Measurements from ENCODE around the gene SNHG17. TPM values are rescaled to one million over a fixed set of nuclear protein-coding genes. Genes with fewer than 3 reads are reported as not detected.
"Not testable (repeated sequence)": the region's sequence is repeated elsewhere in the genome, so short reads cannot be mapped to it uniquely, and the experiment has no call there.

Gene SNHG17
- total RNA-seq, 2 donors from 2014 or later = 7.9 to 35.0 TPM

DNA sequence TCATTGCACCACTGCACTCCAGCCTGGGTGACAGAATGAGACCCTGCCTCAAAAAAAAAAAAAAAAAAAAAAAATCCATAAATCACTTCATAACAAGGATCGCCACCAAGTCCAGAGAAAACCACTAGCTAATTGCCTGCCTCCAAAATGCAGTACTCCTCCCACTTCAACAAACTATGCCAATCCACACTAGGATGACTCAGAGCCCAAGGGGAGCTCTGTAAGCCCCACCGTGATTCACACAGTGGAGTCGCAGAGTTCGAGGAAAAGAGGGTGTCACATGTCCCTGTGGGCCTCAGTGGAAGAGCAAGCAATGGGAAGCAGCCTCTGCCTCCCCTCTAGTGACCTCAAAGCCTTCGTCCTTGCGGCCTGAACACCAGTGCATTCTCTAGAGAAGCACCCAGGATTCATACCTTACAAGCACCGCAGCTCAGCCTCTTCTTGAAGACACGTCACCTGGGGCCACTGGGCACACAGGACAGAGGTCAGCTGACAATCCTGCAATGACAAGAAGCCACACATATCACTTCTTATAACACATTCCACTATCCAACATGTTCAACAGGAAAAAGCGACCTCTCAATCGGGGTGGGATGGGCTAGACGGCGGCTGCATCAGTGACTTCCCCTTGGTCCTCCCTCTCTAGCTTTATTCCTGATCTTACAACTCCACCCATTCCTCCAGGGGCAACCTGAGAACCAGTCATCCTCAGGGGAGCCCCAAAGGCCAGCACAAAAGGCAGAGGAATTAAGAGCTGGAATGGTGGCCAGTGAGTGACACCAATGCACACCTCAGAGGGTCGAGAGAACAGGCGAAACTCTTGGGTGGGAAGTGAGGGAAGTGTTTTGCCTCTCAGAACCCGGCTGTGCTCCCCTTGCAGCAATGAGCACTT is 8.9 kb downstream of the SNHG17 start:
- intact Hi-C loops (cut with DNase I) = no loop called here
- DNase-seq = no peak
- ATAC-seq = peak; percentile 35 to 69

DNA sequence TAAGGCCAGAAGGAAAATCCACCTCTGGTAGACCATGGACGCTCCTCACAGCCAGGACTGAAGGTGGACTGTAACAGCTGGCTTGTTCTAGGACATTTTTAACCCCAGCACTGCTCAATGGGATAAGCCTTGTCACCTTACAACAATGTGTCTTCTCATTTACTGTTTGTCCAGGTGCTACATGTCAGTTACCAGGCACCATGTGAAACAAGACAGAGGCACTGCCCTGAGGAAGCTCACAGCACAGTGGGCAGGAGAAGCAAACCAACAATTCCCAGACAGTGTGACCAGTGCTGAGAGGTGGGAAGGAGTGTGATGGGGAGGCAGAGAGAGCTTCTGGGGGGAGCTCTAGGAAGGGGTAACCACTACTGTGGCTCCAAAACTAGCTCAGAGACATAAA is 10.7 kb downstream of the SNHG17 start:
- intact Hi-C loops (cut with DNase I) = no loop called here
- DNase-seq = no peak
- ATAC-seq = no peak

DNA sequence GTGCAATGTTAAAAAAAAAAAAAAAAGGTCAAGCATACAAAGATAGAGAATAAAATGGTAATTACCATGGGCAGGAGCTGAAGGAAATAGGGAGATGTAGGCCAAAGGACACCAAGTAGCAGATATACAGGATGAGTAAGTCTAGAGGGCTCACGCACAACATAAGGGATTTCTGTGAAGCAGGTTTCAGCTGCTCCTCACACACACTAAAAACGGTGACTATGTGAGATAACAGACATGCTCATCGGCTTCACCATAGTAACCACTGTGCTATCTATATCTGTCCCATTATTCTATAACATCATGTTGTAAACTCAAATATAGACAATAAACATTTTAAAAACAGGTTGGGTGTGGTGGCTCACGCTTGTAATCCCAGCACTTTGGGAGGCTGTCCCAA is 11.6 kb downstream of the SNHG17 start:
- ATAC-seq = no peak
- intact Hi-C loops (cut with DNase I) = no loop called here
- DNase-seq = no peak

DNA sequence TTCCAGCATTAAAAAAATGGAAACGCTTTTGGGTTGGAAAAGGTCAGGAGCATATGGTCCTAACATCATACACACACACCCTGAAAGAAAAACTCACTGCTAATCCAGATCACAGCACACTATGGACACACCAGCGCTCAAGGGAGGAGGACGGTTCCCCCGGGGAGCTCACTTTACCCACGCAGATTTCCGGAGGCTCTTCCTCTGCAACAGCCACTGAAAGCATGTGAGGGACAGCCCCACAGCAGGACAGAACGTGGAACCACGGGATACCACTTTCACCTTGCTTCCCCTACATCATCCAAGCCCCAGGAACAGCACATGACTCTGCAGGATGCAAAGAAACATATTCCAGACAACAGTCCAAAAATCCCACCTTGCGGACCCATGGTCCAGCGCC is 13.2 kb downstream of the SNHG17 start:
- ATAC-seq (no peak), DNase-seq (no peak)
- intact Hi-C loops (cut with DNase I) = no loop called here

DNA sequence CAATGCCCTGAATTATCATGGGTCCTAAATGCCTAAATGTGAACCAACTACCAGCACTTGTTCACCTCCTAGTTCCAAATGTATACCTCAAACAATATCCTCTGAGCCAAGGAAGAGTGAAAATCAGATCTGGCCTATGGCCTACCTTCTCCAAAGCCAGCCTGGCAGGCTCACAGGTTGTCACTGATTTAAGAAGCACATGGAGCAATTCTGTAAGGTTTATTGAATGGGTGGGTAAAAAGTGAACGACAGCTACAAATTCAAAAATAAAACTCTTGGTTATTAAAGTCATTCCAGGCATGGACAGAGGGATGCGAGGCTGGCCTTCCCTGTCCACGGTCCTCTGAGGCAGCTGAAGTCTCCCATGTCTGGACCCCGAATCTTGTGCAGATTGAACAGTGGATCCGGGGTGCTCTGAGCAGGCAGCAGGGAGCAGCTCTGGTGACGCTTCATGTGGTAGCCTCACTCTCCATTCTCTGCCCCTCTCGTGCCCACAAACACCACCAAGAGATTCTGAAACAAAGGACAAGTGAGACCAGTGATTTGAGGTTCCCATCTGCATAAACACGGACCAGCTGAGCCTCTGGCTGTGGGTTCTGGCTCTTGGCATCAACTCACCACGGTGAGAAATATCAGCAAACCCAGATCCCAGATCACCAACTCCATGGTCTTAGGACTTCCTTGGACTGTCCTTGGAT is 14.6 kb downstream of the SNHG17 start:
- intact Hi-C loops (cut with DNase I) = no loop called here
- DNase-seq = no peak
- no peak for ATAC-seq

DNA sequence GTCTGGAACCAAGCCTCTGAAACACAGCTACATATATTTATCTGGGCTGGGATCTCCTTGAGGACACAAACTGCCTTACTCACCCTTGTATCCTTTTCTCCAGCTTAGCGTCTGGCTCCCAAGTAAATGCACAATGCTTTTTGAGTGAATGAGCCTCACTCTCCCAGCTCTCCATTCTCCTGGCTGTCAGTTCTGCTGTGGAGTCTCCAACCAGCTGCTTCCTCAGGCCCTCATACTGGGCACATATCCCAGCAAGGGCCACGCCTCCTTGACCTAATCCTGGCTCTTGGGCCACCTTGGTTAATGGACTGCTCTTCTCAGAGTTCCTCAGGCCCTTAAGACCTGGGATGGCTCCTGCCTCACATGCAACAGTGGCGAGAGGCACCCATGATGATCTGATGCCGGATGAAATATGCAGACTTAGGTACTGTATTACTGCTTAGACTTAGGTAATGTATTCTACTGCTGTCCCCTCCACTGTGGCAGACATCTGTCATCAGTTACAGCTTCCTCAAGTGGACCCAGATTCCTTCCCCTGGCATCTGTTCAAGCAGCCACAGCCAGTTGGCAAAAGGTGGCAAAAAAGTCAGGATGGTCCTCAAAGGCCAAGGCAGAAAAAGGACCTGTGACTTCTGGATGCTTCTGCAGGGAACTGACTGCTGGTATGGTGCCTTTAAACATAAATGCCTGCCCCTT is 16.5 kb downstream of the SNHG17 start:
- intact Hi-C loops (cut with DNase I) = no loop called here
- ATAC-seq (peak; percentile 80 to 89), DNase-seq (peak; percentile 54)

DNA sequence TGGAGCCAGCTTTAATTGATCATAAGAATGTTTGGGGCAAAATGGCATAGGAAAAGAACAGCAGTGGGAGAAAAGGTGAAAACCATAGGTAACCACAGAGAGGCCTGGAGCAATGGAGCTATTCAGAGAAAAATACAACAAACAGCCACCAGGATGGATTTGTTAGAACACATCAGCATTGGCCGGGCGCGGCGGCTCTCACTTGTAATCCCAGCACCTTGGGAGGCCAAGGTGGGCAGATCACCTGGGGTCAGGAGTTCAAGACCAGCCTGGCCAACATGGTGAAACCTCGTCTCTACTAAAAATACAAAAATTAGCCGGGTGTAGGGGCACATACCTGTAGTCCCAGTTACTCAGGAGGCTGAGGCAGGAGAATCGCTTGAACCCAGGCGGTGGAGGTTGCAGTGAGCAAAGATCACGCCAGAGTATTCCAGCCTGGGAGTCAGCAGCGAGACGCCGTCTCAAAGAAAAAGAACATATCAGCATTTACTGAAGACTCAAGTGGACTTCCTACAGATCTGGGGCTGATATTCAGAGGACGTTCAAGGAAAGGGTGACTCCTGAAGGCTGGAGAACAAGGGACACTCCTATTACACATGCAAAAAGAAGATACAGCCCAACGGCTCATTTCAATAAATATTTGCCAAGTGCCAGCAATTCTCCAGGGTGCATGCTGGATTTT is 20.2 kb downstream of the SNHG17 start:
- no peak for ATAC-seq
- intact Hi-C loops (cut with DNase I) = no loop called here
- no peak for DNase-seq

DNA sequence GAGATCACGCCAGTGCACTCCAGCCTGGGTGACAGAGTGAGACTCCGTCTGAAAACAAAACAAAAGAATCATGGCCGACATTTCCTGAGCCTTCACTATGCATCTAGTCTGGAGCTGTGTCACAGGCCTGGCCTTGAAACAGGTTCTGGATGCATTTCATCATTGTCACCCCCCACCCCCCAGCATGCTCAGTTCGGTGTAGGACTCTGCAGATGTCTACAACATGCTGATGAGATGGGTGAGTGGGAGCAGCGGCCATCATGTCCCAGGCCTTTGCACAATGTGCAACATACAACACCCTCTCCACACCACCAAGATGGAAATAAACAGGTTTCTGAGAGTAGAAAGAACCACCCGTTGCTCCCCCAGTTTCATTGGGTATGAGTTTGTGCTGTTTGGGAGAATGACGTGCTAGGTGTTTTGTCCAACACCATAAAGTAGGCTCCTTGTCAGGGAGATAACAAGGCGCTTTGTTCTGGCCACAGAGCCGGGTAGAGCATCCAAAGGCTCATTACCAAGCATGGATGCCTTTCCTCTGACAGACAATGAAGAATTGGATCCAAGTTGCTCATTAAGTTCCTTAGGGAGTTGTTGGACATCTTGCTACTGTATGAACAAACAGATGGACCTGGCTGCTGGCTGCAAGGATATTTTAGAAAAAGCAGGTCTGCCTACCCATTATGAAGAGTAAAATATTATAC is 22.1 kb downstream of the SNHG17 start:
- DNase-seq (no peak), ATAC-seq (peak in 1 of 2 donors; percentile 25)
- intact Hi-C loops (cut with DNase I) = no loop called here

DNA sequence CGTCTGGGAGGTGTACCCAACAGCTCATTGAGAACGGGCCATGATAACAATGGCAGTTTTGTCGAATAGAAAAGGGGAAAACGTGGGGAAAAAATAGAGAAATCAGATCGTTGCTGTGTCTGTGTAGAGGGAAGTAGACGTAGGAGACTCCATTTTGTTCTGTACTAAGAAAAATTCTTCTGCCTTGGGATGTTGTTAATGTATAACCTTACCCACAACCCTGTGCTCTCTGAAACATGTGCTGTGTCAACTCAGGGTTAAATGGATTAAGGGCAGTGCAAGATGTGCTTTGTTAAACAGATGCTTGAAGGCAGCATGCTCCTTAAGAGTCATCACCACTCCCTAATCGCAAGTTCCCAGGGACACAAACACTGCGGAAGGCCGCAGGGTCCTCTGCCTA is 27.3 kb downstream of the SNHG17 start:
- not testable (repeated sequence) for ATAC-seq, DNase-seq
- intact Hi-C loops (cut with DNase I) = loop anchor here in 1 of 2 donors (10.0 kb wide), 2 partner anchors 73 to 173 kb away; no protein-coding TSS in a partner anchor

DNA sequence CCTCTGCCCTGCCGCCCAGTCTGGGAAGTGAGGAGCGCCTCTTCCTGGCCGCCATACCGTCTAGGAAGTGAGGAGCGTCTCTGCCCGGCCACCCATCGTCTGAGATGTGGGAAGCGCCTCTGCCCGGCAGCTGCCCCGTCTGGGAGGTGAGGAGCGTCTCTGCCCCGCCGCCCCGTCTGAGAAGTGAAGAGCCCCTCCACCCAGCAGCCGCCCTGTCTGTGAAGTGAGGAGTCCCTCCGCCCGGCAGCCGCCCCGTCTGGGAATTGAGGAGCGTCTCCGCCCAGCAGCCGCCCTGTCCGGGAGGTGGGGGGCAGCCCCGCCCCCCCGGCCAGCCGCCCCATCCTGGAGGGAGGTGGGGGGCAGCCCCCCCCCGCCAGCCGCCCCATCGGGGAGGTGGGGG is 27.8 kb downstream of the SNHG17 start:
- ATAC-seq (no peak), DNase-seq (no peak)
- intact Hi-C loops (cut with DNase I) = loop anchor here in 1 of 2 donors (10.0 kb wide), 2 partner anchors 73 to 173 kb away; no protein-coding TSS in a partner anchor

DNA sequence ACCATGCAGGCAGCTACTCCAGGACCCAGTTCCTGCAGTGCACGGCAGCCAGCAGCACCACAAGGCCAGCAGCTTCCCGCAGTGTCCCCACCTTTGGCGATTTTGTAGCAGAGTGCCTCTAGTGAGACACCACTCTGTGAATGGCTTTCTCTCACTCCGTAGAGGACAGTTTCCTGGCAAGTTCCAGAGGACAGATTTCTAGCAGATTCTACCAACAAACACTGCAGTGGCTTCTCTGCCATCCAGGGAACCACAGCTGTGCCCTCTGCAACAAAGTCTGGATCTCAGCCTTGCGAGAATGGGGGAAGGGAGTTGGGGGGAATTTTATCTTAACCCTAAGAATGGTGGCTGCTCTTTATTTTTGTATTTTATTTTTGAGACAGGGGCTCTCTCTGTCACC is 28.7 kb downstream of the SNHG17 start:
- intact Hi-C loops (cut with DNase I) = loop anchor here in 1 of 2 donors (10.0 kb wide), 2 partner anchors 72 to 172 kb away; no protein-coding TSS in a partner anchor
- no peak for ATAC-seq
- DNase-seq = no peak

DNA sequence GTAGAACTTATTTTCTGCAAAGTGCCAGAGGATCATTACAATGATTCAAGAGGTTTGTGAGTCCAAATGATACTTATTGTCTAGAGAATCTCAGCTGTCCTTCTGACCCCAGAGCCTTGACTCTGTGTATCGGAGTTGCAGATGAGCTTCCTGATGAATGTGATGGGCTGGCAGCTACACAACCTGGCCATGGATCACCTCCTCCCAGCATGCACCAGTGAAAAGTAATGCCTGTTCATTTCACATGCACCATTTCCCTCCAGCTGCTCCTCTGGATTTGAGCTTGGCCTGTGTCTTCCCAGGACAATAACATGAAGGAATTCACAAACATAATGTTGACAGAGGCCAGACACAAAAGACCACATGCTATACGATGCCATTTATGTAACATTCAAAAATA is 30.0 kb downstream of the SNHG17 start:
- DNase-seq = no peak
- no peak for ATAC-seq
- intact Hi-C loops (cut with DNase I) = loop anchor here in 1 of 2 donors (10.0 kb wide), 2 partner anchors 70 to 170 kb away; no protein-coding TSS in a partner anchor

DNA sequence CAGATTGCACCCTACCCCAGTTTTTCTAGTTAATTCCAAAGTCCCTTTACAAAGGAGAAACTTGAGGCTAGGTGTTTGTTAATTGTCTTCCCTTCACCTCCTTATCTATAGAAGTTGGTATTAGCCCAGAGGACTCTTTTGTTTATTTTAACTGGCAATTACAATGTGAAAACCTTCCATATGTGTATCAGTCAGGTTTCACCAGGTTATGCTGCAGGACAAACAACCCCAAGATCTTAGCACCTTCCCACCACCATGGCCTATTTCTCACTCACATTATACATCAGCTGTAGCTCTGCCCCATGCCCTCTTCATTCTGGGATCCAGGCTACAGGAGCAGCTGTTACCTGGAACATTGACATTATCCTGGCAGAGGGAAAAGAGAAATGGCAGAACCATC is 31.1 kb downstream of the SNHG17 start:
- ATAC-seq (no peak), DNase-seq (no peak)
- intact Hi-C loops (cut with DNase I) = loop anchor here in 1 of 2 donors (10.0 kb wide), 2 partner anchors 69 to 169 kb away; no protein-coding TSS in a partner anchor

DNA sequence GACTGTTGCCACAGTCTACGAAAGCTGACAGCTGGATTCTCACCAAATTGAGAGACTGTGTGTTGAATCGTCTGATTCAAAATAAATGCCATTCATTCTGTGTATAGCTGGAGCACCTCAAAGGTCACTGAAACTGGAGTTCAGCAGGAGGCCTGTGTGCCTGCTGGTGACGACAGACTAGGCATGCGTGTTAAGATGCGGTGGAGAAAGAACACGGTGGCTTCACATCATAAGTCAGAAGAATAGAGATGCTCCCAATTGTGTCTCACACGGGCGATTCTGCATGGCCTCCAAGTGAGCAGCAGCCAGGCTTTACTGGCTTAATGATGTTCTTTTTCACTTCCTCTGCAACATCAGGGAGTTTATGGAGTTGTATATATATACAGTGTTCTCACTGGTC is 32.3 kb downstream of the SNHG17 start:
- DNase-seq (no peak), ATAC-seq (no peak)
- intact Hi-C loops (cut with DNase I) = loop anchor here in 1 of 2 donors (10.0 kb wide), 2 partner anchors 68 to 168 kb away; no protein-coding TSS in a partner anchor

DNA sequence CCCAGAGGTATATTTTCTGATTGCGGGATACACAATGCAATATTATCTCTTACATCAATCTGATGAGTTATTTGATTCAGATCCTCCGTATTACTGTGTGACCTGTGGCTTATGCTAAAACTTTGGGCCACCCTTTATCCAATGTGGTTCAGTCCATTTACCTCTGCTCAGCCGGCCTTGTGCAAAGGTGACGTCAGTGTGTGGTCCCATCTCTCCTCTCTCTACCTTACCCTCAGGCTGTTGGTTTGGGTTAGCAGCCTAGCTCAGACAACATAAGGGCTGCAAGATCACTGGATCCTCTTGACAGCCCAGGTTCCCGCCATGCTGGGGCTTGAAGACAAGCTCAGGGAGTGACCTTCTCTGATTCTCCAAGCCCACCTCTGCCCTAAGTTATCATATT is 33.0 kb downstream of the SNHG17 start:
- DNase-seq (no peak), ATAC-seq (no peak)
- intact Hi-C loops (cut with DNase I) = loop anchor here in 1 of 2 donors (10.0 kb wide), 2 partner anchors 67 to 167 kb away; no protein-coding TSS in a partner anchor

DNA sequence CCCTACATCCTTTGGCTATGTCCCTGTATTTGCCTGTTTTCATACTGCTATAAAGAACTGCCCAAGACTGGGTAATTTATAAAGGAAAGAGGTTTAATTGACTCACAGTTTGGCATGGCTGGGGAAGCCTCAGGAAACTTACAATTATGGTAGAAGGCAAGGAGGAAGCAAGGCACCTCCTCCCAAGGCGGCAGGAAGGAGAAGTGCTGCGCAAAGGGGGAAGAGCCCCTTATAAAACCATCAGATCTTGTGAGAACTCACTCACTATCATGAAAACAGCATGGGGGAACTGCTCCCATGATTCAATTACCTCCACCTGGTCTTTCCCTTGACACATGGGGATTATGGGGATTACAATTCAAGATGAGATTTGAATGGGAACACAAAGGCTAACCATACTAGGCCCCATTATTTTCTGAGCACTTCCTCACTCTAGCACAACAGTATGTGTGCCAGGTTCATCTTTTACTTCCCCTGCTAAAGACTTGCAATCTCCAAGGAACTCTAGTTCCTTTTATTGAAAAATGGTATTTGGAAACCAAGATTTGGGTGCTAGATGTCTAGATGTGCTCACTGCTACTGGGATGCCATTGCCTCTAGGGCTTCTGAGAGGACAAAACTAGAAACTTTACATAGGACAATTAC is 39.3 kb downstream of the SNHG17 start:
- DNase-seq; intact Hi-C loops (cut with DNase I): not testable (repeated sequence)
- peak; percentile 29 to 41 for ATAC-seq

DNA sequence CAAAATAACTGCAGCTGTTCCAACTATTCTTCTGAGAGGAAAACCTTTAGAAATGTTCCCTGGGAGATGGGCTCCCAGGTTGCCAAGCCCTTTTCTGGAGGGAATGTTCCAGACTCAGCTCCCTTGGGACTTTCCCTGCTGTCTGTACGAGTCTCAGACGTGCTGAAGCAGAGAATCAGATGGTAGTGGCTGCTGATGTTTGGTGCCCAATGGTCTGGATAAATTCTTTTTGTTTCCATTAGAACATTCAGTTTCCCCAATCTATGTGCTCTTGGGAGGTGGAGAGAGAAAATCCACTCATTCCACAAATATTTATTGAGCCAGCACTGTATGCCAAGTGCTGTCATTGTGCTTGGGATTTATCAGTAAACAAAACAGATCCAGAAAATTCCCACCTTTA is 40.0 kb downstream of the SNHG17 start:
- DNase-seq (peak; percentile 45), ATAC-seq (peak; percentile 48 to 55)
- intact Hi-C loops (cut with DNase I) = no loop called here

DNA sequence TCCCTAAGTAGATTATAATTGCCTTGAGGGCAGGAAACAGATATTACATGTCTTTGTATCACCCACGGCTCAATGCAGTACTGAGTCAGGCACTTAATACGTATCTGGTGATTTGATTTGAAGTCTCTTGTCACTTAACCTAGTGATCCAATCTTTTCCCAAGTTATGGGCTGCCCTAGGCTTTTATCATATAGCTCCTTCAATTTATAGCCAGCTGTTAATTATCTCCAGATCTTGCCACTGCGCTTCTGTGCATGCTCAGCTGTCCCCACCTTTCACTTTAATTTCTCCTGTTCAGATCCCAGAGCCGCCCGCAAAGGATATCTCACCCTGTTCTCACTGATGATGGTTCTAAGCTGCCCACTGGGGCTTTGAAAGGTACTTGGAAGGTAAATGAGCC is 41.9 kb downstream of the SNHG17 start:
- ATAC-seq = no peak
- intact Hi-C loops (cut with DNase I) = no loop called here
- no peak for DNase-seq
